Ishikawa (cell line): ENCODE data around the gene AGK.

Source experiments
- CEBPB ChIP-seq: IDR thresholded peaks from 2 replicates; pipeline ENCODE4 v1.6.1; 2012
- EGR1 ChIP-seq: IDR thresholded peaks from 2 replicates; pipeline ENCODE4 v1.6.1; 2012
- EP300 ChIP-seq: IDR thresholded peaks from 2 replicates; pipeline ENCODE4 v1.6.1; 2012; ENCODE audit warnings: borderline replicate concordance
- FOXM1 ChIP-seq: IDR thresholded peaks from 2 replicates; pipeline ENCODE4 v1.6.1; 2012; ENCODE audit warnings: low read depth, borderline replicate concordance
- NFIC ChIP-seq: IDR thresholded peaks from 2 replicates; pipeline ENCODE4 v1.6.1; 2012
- RAD21 ChIP-seq: IDR thresholded peaks from 2 replicates; pipeline ENCODE4 v1.6.1; 2012; ENCODE audit warnings: low read depth
- TAF1 ChIP-seq: IDR thresholded peaks from 2 replicates; pipeline ENCODE4 v1.6.1; 2012; ENCODE audit warnings: low read depth, mild to moderate bottlenecking
- TCF12 ChIP-seq: IDR thresholded peaks from 2 replicates; pipeline ENCODE4 v1.6.1; 2012; ENCODE audit warnings: low read depth
- TEAD4 ChIP-seq: IDR thresholded peaks from 2 replicates; pipeline ENCODE4 v1.6.1; 2012
- YY1 ChIP-seq: IDR thresholded peaks from 2 replicates; pipeline ENCODE4 v1.6.1; 2012; ENCODE audit warnings: low read depth
- ZBTB7A ChIP-seq: IDR thresholded peaks from 2 replicates; pipeline ENCODE4 v1.6.1; 2012; ENCODE audit warnings: low read depth
- TF ChIP-seq, protein P1 (sequence below): IDR thresholded peaks from 2 replicates; pipeline ENCODE4 v1.6.1; 2012
- TF ChIP-seq, protein P2 (sequence below): IDR thresholded peaks from 2 replicates; pipeline ENCODE4 v1.6.1; 2012; ENCODE audit warnings: low read depth, mild to moderate bottlenecking
- TF ChIP-seq, protein P3 (sequence below): IDR thresholded peaks from 2 replicates; pipeline ENCODE4 v1.6.1; 2012

DNA sequence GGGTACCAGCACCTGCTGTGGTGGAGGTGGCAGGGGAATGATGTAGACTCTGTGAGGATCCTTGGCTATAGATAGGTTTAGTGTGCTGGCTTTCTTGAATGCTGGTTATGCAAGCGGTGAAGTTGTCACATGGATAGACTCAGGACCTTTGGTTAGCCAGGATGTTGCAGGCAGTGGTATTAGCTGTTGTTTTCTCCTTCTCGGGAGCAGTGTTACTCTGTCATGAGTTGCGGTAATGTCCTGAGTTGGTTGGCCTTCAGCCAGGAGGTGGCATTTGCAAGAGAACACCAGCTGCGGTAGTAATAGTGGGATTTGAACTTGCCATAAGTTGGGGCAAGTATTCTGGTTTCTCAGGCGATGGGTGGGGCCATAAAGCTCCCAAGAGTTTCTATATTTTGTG lies 10.8 kb downstream of the AGK start:
- TF ChIP-seq FOXM1, result no peak
- TF ChIP-seq, protein P1, sequence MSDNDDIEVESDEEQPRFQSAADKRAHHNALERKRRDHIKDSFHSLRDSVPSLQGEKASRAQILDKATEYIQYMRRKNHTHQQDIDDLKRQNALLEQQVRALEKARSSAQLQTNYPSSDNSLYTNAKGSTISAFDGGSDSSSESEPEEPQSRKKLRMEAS, result no peak
- TF ChIP-seq EP300, result no peak
- no peak for TF ChIP-seq ZBTB7A
- no peak for TF ChIP-seq YY1
- no peak for TF ChIP-seq TAF1
- TF ChIP-seq RAD21, result no peak
- no peak for TF ChIP-seq NFIC
- TF ChIP-seq CEBPB, result no peak
- TF ChIP-seq, protein P2, sequence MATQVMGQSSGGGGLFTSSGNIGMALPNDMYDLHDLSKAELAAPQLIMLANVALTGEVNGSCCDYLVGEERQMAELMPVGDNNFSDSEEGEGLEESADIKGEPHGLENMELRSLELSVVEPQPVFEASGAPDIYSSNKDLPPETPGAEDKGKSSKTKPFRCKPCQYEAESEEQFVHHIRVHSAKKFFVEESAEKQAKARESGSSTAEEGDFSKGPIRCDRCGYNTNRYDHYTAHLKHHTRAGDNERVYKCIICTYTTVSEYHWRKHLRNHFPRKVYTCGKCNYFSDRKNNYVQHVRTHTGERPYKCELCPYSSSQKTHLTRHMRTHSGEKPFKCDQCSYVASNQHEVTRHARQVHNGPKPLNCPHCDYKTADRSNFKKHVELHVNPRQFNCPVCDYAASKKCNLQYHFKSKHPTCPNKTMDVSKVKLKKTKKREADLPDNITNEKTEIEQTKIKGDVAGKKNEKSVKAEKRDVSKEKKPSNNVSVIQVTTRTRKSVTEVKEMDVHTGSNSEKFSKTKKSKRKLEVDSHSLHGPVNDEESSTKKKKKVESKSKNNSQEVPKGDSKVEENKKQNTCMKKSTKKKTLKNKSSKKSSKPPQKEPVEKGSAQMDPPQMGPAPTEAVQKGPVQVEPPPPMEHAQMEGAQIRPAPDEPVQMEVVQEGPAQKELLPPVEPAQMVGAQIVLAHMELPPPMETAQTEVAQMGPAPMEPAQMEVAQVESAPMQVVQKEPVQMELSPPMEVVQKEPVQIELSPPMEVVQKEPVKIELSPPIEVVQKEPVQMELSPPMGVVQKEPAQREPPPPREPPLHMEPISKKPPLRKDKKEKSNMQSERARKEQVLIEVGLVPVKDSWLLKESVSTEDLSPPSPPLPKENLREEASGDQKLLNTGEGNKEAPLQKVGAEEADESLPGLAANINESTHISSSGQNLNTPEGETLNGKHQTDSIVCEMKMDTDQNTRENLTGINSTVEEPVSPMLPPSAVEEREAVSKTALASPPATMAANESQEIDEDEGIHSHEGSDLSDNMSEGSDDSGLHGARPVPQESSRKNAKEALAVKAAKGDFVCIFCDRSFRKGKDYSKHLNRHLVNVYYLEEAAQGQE, result no peak
- TF ChIP-seq, protein P3, sequence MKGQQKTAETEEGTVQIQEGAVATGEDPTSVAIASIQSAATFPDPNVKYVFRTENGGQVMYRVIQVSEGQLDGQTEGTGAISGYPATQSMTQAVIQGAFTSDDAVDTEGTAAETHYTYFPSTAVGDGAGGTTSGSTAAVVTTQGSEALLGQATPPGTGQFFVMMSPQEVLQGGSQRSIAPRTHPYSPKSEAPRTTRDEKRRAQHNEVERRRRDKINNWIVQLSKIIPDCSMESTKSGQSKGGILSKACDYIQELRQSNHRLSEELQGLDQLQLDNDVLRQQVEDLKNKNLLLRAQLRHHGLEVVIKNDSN, result no peak
- no peak for TF ChIP-seq TCF12
- TF ChIP-seq EGR1, result no peak
- TF ChIP-seq TEAD4, result no peak
